Calu3 (cell line): ENCODE measurements around the gene PIGU. TPM values are rescaled to one million over a fixed set of nuclear protein-coding genes. Genes with fewer than 3 reads are reported as not detected.

Source experiments
- BruUV-seq: library from RNA; stranded (reverse); fragments of 400-500 nt; replicated peaks from 2 replicates; lab custom pipeline; 2021; lab: Mats Ljungman, UMichigan
- CTCF ChIA-PET: fragments of 300-600 bp; sonication (Branson Sonifier 250); formaldehyde crosslinking; loops from one replicate; lab custom pipeline; 2022; ENCODE audit warnings: antibody characterized with exemption; lab: Charles Lee
- DNase-seq: peaks from one replicate; pipeline ENCODE4 v3.0.0; 2022
- H3K27ac Mint-ChIP-seq: one replicate; pipeline ENCODE4 v1.8.0; 2022; ENCODE audit warnings: mixed read lengths; ENCODE audit not compliant: unreplicated experiment
- H3K27me3 Mint-ChIP-seq: one replicate; pipeline ENCODE4 v1.8.0; 2022; ENCODE audit warnings: mixed read lengths; ENCODE audit not compliant: unreplicated experiment
- H3K36me3 Mint-ChIP-seq: one replicate; pipeline ENCODE4 v1.8.0; 2022; ENCODE audit warnings: mild to moderate bottlenecking, moderate library complexity, mixed read lengths; ENCODE audit not compliant: insufficient read depth, unreplicated experiment
- H3K4me1 Mint-ChIP-seq: one replicate; pipeline ENCODE4 v1.8.0; 2022; ENCODE audit warnings: mild to moderate bottlenecking, low read depth, mixed read lengths; ENCODE audit not compliant: unreplicated experiment
- H3K4me3 Mint-ChIP-seq: one replicate; pipeline ENCODE4 v1.8.0; 2022; ENCODE audit warnings: mild to moderate bottlenecking, low read depth, moderate library complexity, mixed read lengths; ENCODE audit not compliant: unreplicated experiment
- H3K9me3 Mint-ChIP-seq: one replicate; pipeline ENCODE4 v1.8.0; 2022; ENCODE audit warnings: low read depth, mixed read lengths; ENCODE audit not compliant: unreplicated experiment
- CTCF ChIP-seq: fragments of 200-600 bp; IDR thresholded peaks from one replicate; pipeline ENCODE4 v1.8.0; 2022; ENCODE audit warnings: antibody characterized with exemption; ENCODE audit not compliant: unreplicated experiment
- intact Hi-C: fragments of 100-400 bp; cut with micrococcal nuclease; formaldehyde crosslinking; loops from one replicate; pipeline ENCODE4 v1.10.0; 2022; ENCODE audit not compliant: unreplicated experiment
- total RNA-seq: library from RNA; stranded (reverse); gene quantifications from 2 replicates; pipeline ENCODE4 v1.2.3, GENCODE V29; 2022

Gene PIGU
- total RNA-seq, 1 experiment from 2014 or later = 42.8 TPM

GRCh38 chr20:34628026-34628425, 48.9 kb downstream of the PIGU start:
- H3K4me1 Mint-ChIP-seq = no peaks in the 10 kb centered on the region
- H3K4me3 Mint-ChIP-seq = no peak overlapping the region
- no peaks in the 10 kb centered on the region for H3K27me3 Mint-ChIP-seq
- intact Hi-C loops = no loop called here
- H3K9me3 Mint-ChIP-seq = no peaks in the 10 kb centered on the region
- TF ChIP-seq CTCF = no peak
- no peak overlapping the region for H3K27ac Mint-ChIP-seq
- CTCF ChIA-PET = no interaction called here
- no peaks in the 10 kb centered on the region for H3K36me3 Mint-ChIP-seq
- no TSS peak for BruUV-seq
- no peak for DNase-seq

- CTCF ChIA-PET = interaction anchor here (0.5 kb wide), 1 partner anchor 64 kb away, joined by 7 read pairs; no protein-coding TSS in a partner anchor
- Mint-ChIP-seq H3K9me3 (no peaks in the 10 kb centered on the region), H3K4me3 (no peak overlapping the region), H3K27ac (no peak overlapping the region), H3K4me1 (no peaks in the 10 kb centered on the region), H3K27me3 (no peaks in the 10 kb centered on the region), H3K36me3 (no peaks in the 10 kb centered on the region)
- no TSS peak for BruUV-seq
- no peak for TF ChIP-seq CTCF
- no peak for DNase-seq
- intact Hi-C loops = no loop called here
Observed at GRCh38 chr20:34627458-34627857, 49.4 kb downstream of the PIGU start.

- Mint-ChIP-seq H3K9me3 (no peaks in the 10 kb centered on the region), H3K4me1 (no peaks in the 10 kb centered on the region), H3K27ac (no peak overlapping the region), H3K27me3 (no peaks in the 10 kb centered on the region), H3K36me3 (peaks cover under 1% of the 10 kb centered on the region), H3K4me3 (no peak overlapping the region)
- TF ChIP-seq CTCF = no peak
- intact Hi-C loops = no loop called here
- CTCF ChIA-PET = interaction anchor here (0.5 kb wide), 1 partner anchor 64 kb away, joined by 7 read pairs; no protein-coding TSS in a partner anchor
- no TSS peak for BruUV-seq
- no peak for DNase-seq
Observed at GRCh38 chr20:34626992-34627391, 49.9 kb downstream of the PIGU start.

GRCh38 chr20:34624629-34625028, 52.3 kb downstream of the PIGU start:
- DNase-seq = no peak
- no TSS peak for BruUV-seq
- peaks cover 7% of the 10 kb centered on the region for H3K4me1 Mint-ChIP-seq
- intact Hi-C loops = no loop called here
- H3K27me3 Mint-ChIP-seq = no peaks in the 10 kb centered on the region
- H3K36me3 Mint-ChIP-seq = peaks cover 9% of the 10 kb centered on the region
- H3K9me3 Mint-ChIP-seq = no peaks in the 10 kb centered on the region
- H3K4me3 Mint-ChIP-seq = no peak overlapping the region
- no peak for TF ChIP-seq CTCF
- no peak overlapping the region for H3K27ac Mint-ChIP-seq
- CTCF ChIA-PET = interaction anchor here (0.8 kb wide), 1 partner anchor 13 kb away, joined by 3 read pairs; no protein-coding TSS in a partner anchor
